ENCODE data around the gene THRA.

DNA sequence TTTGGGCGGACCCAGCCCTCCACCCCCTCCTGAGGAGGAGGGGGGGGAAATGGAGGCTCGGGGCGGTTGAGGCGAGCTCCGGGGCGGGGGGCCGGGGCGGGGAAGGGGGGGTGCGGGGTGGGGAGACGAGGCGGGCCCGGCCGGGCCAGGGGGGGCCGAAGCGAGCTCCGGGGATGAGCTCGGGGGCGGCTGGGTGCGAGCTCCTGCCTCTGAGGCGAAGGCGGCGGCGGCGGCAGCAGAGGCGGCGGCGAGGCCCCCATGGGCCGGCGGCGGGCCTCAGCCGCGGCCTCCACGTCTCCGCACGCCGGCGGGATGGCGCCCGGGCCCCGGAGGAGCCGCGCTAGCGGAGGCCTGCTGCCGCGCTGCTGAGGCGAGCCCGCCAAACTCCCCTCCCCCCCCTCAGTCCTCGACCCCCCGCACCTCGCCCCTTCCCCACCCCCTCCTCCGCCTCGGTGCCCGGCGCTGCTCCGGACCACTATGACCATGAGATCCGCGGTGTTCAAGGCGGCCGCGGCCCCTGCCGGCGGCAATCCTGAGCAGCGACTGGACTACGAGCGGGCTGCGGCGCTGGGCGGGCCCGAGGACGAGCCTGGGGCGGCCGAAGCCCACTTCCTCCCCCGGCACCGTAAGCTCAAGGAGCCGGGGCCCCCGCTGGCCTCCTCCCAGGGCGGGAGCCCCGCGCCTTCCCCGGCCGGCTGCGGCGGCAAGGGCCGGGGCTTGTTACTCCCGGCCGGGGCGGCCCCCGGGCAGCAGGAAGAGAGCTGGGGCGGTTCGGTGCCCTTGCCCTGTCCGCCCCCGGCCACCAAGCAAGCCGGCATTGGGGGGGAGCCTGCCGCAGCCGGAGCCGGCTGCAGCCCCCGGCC is 59.6 kb downstream of the THRA start:
- TF ChIP-seq GATA2 (IDR thresholded peaks at IDR 0.05; ENCODE audit: low read depth, low read length) (no peak), GATA3 (IDR thresholded peaks at IDR 0.05; ENCODE audit: low read depth, low read length) (no peak)
